GM12872 (cell line): ENCODE data around the gene TANC2.

ENCODE experiments used
- CTCF ChIP-seq: IDR thresholded peaks from 3 replicates; pipeline ENCODE4 v1.5.1; 2011; ENCODE audit warnings: low read depth, mild to moderate bottlenecking, low read length, moderate library complexity; ENCODE audit not compliant: insufficient read depth

TANC2 gene

GRCh38 chr17:62975206-62975605, 9.2 kb downstream of the TANC2 start:
- TF ChIP-seq CTCF, result no peak

- TF ChIP-seq CTCF, result no peak
These were observed 14.8 kb downstream of the TANC2 start for GRCh38 chr17:62980842-62981241.

GRCh38 chr17:62981933-62982332, 15.9 kb downstream of the TANC2 start:
- TF ChIP-seq CTCF, result no peak

GRCh38 chr17:62984801-62985200, 18.8 kb downstream of the TANC2 start:
- TF ChIP-seq CTCF, result no peak

GRCh38 chr17:62986549-62986948, 20.5 kb downstream of the TANC2 start:
- no peak for TF ChIP-seq CTCF

- TF ChIP-seq CTCF, result peak; percentile 54
These were observed 21.1 kb downstream of the TANC2 start for GRCh38 chr17:62987136-62987535.

- no peak for TF ChIP-seq CTCF
These were observed 23.5 kb downstream of the TANC2 start for GRCh38 chr17:62989501-62989900.

- no peak for TF ChIP-seq CTCF
These were observed 28.9 kb downstream of the TANC2 start for GRCh38 chr17:62994931-62995330.
